HG02798 (cell line): ENCODE data around the gene TANGO6.

Source experiments
- ATAC-seq: cut with Tn5 transposase; IDR thresholded peaks from one replicate; pipeline ENCODE4 v1.9.1; 2021; ENCODE audit warnings: mild to moderate bottlenecking; ENCODE audit not compliant: unreplicated experiment, poor library complexity

The TANGO6 gene

DNA sequence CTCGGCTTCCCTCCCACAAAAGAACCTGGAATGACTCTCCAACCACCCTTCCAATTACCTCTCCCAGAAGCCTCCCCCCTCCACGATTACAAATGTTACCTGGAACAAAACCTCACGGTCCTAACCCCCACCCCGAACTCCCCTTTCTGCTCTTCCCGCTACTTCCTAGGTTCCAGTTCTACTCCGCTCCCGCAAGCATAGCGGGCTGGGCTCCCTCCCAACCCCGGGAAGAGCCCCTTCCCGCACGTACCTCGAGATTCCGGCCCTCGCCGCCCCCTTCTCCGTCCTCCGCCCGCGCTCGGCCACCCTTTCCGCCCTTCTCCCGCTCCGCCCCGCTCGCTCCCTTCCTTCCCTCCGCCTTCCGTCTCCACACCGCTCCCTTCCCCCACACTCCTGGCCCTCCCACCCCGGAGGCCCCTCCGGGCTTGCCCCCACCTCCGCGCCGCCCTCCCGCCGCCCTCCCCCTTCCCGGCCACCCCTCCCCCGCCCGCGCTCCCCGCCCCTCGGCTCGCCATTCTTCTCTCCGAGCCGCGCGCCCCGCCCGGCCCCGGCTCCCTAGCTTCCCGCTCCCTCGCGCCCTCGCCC is 288.6 kb downstream of the TANGO6 start:
- peak; percentile 50 for ATAC-seq

DNA sequence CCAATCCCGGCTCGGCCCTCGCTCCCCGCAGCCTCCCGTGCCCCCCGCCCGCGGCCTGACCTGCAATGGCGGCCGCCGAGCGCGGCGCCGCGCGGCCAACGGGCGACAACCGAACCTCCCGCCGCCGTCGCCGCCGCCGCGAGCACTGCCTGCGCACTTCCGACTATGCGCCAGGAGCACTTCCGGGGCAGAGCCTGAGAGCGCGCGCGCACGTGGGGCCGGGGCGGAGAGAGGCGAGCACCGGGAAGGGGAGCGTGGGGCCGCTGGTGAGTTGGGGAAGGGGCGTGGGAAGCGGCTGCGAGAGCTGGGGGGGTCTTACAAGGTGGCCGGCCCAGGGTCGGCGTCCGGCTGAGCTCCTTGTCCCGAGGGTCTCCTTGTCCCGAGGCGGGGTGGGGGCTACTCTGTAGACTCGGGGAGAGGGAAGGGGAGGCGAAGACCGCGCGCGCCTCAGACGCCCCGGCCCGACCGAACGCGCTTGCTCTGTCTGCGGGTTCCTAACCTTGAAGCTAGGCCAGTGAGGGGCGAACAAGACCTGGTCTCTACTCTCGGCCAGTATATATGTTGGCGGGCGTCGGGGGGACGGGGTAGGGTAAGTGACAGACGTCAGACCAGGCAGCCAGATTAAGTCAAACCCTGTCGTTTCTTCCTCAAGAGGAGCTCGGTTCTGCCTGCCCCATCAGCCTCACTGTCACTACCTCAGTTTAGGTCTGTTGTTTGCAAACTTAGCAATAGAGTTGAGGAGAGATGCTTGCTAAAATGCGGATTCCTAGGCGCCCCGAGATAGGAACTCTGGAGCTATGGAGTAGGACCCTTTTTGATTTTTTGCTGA is 289.3 kb downstream of the TANGO6 start, which contains the start of the genes CHTF8 and UTP4:
Gene CHTF8 (minus strand): TSS at position 165 of the 829 bp plus-strand sequence. CDS start 11,130 bp downstream, outside the sequence.
Gene UTP4 (plus strand): TSS at position 226 of the 829 bp plus-strand sequence. CDS start 811 bp downstream, outside the sequence.
- peak; percentile 93 for ATAC-seq

DNA sequence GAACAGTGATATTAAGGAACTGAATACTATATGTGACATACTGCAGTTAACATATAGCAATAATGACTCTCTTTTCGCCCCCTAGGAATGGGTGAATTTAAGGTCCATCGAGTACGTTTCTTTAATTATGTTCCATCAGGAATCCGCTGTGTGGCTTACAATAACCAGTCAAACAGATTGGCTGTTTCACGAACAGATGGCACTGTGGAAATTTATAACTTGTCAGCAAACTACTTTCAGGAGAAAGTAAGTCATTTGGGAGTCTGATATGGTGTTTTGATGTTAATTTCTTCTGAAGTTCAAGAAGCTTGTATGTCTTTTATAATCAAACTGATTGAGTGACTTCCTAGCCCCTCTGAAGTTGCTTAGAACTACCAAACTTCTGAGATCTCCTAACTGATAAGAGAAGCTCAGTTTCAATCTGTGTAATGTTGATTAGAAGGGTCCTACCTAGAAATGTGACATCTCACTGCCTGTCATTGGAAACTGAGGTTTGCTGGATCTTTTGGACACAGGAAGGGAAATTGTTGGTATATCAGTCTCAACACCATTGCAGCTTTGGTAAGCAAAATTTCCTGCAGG is 290.1 kb downstream of the TANGO6 start:
- no peak for ATAC-seq
